AG09309 (cell line): ENCODE measurements around the gene GRIP1.
"Not testable (repeated sequence)": the region's sequence is repeated elsewhere in the genome, so short reads cannot be mapped to it uniquely, and the experiment has no call there.

Experiments
- DNase-seq: peaks from one replicate; pipeline ENCODE4 v3.0.0-alpha.2; 2010; ENCODE audit warnings: low read depth
- H3K4me3 ChIP-seq: 2 replicates; pipeline ENCODE4 v1.5.1; 2011; ENCODE audit warnings: mild to moderate bottlenecking, low read depth, low read length, moderate library complexity; ENCODE audit not compliant: control insufficient read depth
- TF ChIP-seq, protein P1 (sequence below): IDR thresholded peaks from 2 replicates; pipeline ENCODE4 v1.5.1; 2011; ENCODE audit warnings: mild to moderate bottlenecking, low read depth, low read length, inconsistent platforms; ENCODE audit not compliant: insufficient read depth, control insufficient read depth; ENCODE audit errors: missing control alignments

The GRIP1 gene

GRCh38 chr12:66514581-66514980 lies 164.3 kb downstream of the GRIP1 start:
- TF ChIP-seq, protein P1, sequence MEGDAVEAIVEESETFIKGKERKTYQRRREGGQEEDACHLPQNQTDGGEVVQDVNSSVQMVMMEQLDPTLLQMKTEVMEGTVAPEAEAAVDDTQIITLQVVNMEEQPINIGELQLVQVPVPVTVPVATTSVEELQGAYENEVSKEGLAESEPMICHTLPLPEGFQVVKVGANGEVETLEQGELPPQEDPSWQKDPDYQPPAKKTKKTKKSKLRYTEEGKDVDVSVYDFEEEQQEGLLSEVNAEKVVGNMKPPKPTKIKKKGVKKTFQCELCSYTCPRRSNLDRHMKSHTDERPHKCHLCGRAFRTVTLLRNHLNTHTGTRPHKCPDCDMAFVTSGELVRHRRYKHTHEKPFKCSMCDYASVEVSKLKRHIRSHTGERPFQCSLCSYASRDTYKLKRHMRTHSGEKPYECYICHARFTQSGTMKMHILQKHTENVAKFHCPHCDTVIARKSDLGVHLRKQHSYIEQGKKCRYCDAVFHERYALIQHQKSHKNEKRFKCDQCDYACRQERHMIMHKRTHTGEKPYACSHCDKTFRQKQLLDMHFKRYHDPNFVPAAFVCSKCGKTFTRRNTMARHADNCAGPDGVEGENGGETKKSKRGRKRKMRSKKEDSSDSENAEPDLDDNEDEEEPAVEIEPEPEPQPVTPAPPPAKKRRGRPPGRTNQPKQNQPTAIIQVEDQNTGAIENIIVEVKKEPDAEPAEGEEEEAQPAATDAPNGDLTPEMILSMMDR = no peak
- H3K4me3 ChIP-seq = no peak overlapping the region
- DNase-seq = peak; percentile 14

DNA sequence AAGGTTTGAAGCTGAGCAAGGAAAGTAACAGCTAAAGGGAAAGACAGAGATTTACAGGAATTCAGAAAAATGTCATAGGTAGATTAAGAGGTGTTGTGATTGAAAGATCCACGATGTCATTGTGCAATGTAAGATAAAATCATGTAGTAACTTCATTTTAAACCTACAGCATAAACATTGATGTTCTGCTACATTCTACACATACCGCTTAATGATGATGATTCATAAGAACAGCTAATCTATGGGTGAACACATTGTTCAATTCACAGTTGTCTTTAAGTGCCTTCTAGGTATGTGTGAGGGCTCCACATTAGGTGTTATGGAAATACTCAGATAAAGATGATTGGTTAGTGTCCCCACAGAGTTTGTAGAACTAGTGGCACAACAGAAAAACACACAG lies 170.9 kb downstream of the GRIP1 start:
- DNase-seq = no peak
- TF ChIP-seq, protein P1 = no peak

DNA sequence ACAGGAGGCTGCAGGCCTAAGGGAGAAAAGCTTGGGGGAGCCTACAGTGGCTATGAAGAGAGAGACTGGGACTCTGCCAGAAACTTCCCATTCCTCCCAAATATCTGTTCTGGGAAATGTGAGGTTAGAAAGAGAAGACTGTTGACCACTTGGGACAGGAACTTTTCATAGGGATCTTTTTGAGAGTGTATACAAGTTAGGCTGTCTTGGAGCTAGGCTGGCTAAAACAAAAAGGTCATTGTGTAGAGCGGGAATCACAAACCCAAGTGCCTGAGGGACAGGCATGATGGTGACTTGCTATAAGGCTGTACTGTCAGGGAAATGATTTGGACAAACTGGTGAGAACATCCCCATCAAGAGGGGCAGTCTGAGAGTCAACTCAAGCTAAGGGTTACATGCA lies 175.1 kb downstream of the GRIP1 start:
- DNase-seq = no peak
- TF ChIP-seq, protein P1 = no peak
- H3K4me3 ChIP-seq = no peak overlapping the region

More for the DNA sequence above, 170.9 kb downstream of the GRIP1 start:
- H3K4me3 ChIP-seq = no peak overlapping the region

GRCh38 chr12:66502911-66503310 lies 176.0 kb downstream of the GRIP1 start:
- TF ChIP-seq, protein P1 = no peak
- H3K4me3 ChIP-seq = no peak overlapping the region
- DNase-seq = no peak

- TF ChIP-seq, protein P1 = no peak
- H3K4me3 ChIP-seq = no peak overlapping the region
- DNase-seq = no peak
Measured at GRCh38 chr12:66500841-66501240, 178.0 kb downstream of the GRIP1 start.

- DNase-seq = no peak
- H3K4me3 ChIP-seq = no peak overlapping the region
- TF ChIP-seq, protein P1 = no peak
Measured at GRCh38 chr12:66500091-66500490, 178.8 kb downstream of the GRIP1 start.

DNA sequence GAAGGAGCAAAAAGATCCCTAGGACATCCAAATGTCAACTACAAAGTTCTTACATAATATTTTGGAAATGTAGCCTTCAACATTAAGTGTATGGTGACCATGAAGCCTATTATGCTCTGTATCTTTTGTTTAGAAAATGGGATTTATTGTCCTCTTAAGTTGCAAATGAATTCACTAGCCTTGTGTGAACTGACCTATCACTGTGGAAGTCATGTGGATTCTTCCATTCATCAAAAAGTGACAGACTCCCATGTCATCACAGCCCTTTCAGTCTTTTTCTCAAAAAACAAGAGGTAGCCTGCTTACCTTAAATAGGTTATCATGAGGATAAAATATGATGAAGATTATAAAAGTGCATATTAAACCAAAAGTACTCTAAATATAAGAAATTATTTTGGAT lies 179.9 kb downstream of the GRIP1 start:
- DNase-seq = no peak
- no peak overlapping the region for H3K4me3 ChIP-seq
- TF ChIP-seq, protein P1 = no peak

DNA sequence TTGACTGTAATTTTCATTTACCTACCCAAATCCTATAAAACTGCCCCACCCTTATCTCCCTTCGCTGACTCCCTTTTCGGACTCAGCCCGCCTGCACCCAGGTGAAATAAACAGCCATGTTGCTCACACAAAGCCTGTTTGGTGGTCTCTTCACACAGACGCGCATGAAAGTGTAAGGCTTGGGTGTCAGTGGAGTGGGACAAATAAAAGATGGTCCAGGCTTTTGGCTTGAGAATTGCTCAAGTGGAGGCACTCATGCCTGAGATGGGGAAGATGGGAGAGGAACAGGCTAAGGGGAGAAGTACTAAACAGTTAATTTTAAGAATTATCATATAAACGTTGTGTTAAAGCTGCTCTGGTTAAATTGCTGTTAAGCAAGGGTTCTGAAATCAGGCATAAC lies 180.8 kb downstream of the GRIP1 start:
- DNase-seq, H3K4me3 ChIP-seq: not testable (repeated sequence)
